Medulla oblongata (tissue), 1 donor: ENCODE measurements around the gene C8B.

Experiments used
- DNase-seq: peaks from one replicate; pipeline ENCODE4 v3.0.0-alpha.2; 2015; ENCODE audit errors: extremely low spot score

Gene C8B

DNA sequence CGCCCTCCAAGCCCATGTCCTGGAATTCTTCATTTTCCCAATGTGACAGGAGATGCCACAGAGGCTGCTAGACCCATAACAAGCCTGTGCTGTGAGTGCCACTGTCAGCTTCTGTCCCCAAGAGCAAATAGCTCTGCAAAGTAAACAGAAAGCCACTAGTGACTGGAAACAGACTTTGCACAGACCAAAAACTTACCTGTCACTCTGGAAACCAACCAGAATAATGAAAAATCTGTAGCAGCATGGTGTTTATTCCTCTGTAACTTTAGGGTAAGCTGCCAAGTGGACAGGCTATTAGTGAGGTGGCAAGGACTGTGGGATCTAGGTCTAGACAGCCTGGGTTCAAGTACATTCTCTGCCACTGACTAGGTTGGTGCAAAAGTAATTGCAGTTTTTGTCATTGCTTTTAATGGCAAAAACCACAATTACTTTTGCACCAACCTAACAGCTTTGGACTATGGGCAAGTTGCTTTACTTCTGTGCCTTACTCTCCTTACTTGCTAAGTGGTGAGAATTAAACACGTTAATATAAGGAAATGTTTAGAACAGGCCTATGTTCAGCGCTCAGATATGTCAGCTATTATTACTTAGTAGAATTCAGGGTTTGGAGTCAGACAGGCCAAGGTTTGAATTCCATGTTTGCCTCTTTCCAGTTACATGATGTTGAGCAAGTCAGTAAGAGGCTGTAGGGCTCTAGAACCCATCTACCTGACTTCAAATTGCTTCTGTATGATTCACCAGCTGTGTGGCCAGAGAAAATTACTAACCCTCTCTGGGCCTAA lies at the start of gene C8B:
TSS of gene C8B (minus strand) at position 100 of the 782 bp plus-strand sequence. CDS start at position 33, 67 bp downstream.
- no peak for DNase-seq

DNA sequence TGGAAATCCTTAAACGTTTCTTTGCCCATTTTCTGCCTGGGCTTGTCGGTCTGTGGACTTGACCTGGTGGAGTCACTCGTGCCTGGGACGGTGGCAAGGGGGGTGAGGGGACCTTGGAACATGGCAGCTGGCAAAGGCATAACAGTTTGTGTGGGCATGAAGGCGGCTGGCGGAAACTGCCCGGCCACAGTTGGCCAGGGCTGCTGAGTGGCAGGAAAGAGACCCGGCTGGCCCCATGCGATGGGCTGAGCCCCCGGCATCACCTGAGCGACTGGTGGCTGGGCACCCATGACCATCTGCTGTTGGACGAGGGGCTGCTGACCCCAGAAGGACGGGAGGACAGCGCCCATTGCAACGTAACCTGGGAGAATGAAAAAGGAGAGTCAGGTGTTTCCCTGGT lies 49.3 kb upstream of the C8B start:
- no peak for DNase-seq

DNA sequence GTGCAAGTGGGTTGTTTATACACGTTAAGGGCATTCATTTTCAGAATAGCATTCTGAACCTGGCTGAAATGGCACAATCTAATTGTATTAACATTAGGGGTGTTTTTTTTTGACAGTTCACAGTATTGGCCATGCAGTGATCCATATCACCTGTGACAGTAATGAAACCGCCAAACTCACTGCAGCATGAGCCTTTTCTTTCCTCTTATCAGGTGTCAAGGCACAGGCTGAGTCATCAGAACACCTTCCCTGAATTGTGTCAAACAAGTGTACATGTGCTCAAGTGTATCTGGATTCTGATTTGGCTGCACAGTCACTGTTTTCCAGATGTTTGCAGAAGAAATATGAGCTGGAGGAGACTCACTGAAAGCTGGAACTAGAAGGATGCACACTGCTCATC lies 47.7 kb upstream of the C8B start:
- DNase-seq = no peak

DNA sequence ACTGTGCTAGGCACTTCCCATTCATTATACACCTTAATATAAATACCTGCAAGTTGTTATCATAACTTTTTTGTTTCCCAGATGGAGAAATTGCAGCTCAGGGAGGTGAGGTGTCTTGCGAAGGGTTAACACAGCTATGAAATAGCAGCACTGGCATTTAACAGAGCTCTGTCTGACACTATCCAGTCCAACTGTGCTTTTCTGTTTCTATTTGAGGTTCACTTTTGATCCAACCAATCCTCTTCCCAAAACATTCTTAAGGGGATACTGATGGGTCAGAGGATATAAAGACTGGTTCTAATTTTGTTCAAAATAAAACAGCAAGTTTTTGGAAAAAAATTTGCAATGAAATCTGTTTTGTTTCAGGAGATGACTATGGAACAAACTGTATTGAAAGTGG lies 46.5 kb upstream of the C8B start:
- no peak for DNase-seq

DNA sequence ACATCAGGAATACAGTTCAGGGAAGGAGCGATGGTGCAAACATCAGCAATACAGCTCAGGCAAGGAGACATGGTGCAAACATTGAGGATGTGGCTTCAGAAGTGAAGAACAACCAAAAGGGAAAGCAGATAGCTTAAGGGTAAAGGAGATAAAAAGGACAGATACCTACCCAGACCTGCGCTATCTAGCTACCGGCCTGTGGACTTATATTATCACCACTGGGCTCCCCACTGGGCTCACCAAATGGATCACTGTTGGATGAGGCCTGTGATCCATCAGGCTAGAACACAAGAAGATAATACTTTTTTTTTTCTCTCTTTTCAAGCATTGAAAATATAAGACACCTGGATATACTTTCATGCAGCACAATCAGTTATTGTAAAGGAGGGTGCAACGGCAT lies 44.7 kb upstream of the C8B start:
- DNase-seq = no peak

DNA sequence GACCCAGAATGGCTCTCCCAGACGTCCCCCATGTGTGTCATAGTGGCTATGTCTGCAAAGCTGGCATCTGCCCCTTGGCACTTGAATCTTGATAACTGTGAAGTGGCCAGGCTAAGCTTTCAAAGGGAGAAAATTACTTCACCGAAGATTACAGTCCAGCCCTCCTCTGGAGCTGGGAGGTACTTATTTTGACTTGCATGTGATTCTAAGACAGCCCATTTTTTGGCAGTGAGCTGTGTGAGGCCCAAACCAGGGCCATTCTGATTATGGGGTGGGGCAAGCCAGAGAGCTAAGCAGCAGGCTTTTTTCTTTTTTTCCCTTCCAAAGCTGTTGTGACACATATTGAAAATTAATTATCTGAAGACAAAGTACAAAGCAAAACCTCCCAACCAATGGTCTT lies 42.1 kb upstream of the C8B start:
- no peak for DNase-seq

DNA sequence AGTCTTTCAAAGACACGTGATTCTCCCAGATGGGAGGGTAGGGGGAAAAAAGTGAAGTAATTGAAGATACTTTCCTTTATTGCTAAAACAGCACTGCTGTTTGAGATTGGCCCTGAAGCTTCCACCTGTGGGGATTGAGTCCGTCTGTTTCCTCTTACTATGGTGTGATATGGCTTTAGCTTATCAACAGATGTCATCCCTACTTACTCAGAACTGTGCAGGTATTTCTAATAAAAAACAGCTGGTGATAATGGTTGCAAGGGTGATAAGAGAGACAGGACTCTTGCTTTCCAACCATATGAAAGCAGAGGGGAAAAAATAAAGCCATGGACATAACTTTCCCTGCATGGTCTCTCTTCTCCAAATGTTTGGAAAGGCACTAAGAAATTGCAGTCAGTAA lies 41.7 kb upstream of the C8B start:
- no peak for DNase-seq

DNA sequence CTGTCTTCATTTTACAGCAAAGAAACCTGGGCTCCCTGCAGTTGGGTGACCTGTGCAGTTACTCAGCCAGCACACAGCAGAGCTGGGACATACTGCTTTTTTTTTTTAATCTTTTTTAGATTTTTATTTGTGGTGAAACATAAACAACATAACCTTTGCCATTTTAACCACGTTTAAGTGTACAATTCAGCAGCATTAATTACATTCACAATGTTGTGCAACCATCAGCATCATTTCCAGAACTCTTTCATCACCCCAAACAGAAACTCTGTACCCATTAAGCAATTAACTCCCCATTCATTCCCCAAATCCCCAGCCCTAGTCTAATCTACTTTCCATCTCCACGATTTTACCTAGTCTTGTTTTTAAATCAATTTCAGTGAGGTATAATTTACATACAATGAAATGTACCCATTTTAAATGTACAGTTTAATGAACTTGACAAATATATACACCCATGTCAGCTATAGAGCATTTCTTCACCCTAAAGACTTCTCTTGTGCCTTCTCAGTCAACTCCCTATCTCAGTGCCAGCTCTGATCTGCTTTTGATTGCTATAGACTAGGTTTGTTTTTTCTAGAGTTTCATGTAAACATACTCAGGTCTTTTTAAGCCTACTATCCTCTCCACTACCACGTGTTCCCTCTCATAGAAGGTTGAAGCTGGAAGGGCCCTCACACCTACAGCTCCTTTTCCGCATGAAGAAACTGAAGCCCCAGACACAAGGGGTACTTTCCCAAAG lies 37.8 kb upstream of the C8B start:
- no peak for DNase-seq

DNA sequence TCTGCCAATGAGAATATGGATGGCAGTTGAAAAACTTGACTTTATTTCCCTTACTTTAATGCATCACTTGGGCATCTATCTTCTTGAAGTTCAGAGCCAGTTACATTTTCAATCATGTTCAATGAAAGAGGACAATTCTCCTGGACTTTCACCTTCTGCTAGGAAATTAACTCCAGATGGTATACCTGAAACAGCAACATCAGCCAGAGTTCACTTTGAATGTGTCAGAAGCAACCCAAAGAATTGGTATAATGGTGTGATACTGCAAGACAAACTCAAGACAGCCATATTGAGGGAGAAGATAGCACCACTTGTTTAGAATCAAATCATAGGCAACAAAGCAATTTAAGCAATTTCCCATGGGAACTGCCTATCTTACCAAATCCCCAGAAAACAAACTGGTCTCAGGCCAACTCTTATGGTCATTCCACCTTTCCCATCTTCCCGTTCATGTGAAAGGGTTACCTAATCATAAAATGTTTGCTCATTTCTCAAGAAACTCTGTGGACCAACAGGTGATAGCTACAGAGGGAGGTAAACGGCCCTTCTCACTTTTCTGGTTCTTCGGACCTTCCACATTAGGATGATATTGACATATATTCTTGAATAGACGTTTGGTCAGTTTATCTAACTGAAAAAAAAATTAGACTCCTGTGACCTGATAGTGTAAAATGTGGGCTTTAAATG lies 29.7 kb upstream of the C8B start:
- DNase-seq = no peak

DNA sequence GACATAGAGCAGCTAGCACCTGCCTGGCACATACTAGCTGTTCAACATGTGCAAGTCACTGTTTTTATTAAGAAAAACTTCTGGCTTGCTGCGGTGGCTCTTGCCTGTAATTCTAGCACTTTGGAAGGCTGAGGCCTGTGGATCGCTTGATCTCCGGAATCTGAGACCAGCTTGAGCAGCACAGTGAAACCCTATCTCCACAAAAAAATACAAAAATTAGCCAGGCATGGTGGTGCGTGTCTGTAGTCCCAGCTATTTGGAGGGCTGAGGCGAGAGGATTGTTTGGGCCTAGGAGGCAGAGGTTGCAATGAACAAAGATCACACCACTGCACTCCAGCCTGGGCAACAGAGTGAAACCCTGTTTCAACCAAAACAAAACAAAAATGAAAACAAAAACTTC lies 27.7 kb upstream of the C8B start:
- no peak for DNase-seq

DNA sequence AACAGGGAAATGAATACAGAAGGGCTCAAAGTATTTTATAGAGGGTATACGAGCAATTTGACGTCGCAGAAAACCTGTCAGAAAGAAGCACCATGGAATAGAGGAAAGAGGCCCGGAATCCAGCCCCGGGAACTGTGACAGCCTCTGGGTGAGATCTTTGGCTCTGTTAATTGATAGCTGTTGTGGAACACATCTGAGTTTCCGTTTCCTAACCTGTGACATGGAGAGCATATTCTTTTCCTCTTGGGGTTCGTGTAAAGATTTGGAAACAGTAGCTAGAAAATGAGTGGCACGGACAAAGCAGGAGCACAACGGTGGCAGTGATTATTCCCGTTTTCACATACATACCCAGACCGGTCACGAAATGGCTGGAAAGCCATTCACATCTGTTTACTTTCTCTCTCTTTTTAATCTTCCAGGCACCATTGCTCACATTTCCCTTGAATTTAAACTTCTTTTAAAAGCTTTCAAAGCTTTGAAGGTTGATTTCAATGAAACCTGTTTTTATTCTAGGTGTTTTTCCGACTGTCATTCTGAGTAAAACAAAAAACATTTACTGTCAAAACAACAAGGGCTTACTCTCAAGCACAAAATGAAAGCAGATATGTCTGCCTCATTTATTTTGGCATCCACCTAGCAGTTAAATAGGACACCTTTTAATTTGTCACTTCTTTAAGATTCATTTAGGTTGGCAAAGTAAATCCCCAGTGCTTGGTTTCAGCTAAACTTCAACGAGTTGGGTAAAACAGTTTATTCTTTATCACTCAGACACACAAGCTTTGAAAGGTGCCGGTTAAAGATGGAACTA lies 26.7 kb upstream of the C8B start:
- DNase-seq = no peak

DNA sequence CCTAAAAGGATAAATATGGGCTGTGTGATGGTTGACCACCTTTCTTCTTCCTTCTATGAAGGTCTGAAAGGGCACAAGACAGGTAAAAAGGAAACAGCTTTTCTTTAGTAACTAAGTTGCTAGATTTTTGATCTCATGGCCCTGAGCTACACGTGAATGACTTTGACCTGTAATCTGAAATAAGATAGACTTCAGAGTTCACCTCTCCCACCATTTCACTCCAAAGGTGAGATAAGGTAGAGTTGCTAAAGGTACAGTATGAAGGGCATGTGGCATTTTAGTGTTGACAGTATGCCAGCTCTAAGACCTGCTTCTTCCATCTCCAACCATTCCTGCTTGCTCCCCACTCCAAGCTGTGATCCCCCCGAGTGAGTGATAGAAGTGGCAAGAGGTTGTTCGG lies 25.8 kb upstream of the C8B start:
- no peak for DNase-seq

DNA sequence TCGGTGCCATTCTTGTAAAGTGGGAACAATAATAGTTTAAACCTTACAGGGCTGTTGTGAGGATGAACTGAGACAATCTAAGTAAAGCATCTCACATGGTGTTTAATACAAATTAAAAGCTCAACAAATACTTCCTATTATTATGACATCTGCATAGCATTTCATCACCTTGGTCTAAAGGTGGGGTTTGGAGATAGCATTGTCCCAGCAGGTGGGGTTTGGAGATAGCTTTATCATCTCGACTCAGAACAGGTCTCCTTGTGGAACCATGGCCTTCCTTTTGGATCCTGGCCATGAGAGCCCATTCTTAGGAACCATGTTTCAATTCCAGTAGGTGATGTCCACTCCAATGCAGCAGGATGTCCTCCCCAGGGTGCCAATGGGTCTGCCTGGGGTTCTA lies 20.6 kb upstream of the C8B start:
- DNase-seq = no peak

DNA sequence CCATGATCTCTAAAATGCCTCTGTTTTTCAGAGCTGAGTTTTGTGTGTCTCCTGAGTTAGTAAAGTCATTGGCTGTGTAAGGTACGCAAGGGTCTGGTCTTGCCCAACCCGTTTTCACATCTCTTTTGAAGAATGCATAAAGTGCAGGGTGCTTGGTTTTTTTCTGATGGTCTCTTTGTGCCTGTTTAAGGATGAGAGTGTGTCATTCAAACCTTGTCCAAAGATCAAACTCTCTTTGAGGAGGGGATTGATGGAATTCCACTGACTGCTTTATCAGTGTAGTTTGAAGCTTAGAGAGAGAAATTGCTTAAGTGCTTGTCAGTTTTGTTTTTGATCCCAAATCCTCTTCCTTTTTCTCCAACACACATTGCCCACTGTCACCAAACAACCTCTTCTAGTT lies 20.0 kb upstream of the C8B start:
- no peak for DNase-seq

DNA sequence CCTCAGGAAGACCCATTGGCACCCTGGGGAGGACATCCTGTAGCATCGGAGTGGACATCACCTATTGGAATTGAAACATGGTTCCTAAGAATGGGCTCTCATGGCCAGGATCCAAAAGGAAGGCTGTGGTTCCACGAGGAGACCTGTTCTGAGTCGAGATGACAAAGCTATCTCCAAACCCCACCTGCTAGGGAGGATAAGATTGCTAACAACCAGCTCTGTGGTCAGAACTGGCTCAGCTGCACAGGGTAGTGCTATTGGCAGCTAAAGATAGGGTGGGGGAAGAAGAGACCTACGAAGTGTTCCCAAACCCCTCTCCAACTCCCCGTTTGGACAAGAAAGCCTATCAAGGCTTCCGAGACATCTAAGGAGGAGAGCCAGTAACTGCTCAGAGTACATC lies 17.7 kb upstream of the C8B start:
- no peak for DNase-seq

DNA sequence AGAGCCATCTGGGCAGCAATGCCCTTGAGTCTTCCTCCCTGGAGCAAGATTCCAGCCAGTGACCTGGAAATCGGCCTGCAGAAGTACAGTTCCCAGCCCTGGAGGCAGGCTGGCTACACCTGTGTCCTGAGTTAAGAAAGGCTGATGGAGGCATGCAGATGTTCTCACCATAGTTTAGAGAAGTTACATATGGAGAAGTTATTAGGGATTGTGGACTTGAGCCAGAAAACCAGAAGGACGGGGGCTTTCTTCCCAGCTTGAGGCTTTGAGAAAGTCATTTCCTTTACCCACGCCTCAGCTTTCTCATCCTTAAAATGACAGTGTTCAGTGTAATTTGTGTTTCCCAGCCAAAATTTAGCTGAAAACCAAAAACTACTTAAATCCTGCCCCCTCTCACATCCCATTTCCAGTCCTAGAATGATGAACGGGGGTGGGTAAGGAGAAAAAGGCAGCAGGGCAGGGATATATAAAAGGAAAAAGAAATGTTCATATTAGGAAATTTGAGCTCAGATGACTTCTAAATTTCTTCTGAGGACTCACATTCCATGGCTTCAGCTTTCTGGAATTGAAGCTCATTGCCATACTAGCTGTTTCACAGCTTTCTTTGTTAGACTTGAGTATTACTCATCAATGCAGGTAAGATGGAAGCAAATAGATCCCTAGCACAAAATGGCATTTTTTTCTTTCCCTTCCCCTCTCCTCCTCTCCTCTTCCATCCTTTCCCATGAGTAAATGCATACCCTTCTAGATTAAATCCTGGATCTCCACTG lies 14.4 kb upstream of the C8B start:
- DNase-seq = no peak

DNA sequence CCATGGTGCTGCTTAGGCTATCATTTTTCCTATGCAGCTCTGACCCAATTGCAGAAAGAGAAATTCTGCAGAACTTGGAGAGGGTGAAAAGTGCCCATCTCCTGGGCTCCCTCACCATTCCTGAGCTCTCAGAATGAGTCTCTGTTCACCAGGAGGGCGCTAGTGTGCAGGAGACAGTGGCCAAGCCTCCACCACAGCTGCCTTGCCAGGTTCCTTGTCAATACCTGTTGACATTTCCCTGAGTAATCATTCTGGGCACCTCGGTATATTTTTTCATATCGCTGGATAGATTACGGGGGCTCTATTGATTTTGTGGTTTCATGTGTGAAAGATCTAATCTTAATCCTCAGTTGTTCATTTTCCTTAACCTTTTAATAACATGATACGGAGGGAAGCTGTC lies 13.0 kb upstream of the C8B start:
- no peak for DNase-seq

DNA sequence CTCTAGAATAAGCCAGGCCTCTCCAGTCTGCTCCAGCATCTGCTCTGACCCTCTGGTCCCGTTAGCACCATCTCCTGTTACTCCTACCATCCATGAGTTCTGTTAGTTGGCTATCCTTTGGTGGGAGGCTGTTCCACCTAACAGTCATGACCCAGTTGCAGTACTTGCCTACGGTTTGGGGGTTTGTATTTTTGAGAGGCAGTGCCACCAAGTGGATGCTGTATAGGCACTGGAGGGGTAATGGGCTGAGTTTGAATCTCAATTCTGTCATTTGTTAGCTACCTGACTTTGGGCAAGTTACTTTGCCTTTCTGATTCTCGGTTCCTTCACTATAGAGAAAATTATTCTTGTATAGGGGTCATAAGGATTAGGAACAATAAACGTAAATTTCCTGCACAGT lies 12.1 kb upstream of the C8B start:
- DNase-seq = no peak

DNA sequence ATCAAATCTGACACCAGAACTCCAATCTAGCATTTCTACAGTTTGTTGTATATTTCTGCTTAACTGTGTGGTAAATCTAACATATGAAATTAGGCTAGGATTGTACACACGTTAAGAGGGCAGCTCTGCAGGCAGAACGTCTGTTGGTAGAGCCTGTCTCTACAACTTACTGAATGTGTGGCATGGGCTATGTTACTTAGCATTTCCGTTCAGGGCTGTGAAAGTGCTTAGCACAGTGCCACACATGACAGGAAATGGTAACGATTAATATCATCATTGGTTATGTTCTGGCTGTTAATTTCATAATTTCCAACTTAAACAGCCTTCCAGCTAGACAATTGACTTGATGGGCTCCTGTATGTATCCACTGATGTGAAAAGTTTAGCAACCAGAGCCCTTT lies 9.6 kb upstream of the C8B start:
- DNase-seq = no peak

DNA sequence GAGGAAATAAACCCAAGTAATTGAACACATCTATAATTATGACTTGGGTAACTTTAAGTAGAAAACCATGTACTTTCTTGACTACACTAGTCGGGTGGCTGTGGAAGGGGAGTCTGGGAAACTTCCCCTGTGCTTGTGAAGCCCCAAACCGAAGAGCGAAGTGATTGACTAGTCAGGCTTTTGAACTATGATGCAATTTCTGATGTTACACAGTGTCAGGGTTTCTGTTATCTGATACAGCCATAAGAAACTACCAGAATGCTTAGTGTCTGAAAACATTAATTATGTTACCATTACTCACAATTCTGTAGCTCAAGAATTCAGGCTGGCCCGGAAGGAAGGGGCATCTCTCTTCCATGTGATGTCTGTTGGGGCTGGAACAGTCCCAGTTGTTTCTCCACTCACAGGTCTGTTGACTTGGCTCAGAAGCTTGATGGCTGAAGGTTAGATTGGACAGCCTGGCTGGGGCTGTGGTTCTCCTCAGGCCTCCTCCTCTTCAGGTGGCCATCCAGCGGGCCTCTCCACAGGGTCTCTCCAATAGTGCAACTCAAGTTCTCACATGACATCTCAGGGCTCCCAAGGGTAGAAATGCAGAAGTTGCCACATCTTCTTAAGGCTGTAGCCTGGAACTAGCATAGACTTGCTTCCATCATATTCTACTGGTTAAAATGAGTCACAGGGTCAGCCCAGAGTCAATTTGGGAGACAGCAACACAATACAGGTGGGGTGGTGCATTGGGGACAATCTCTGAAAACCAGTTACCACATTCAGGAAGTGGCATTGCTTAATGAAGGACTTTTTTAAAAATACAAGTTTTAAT lies 8.3 kb upstream of the C8B start:
- DNase-seq = no peak
